Calu3 (cell line): ENCODE results near the gene MEOX2. TPM values are rescaled to one million over a fixed set of nuclear protein-coding genes. Genes with fewer than 3 reads are reported as not detected.
A peak's percentile ranks its signal among the peaks of the same experiment; 100 is the strongest.

Source experiments
- BruUV-seq: library from RNA; stranded (reverse); fragments of 400-500 nt; replicated peaks from 2 replicates; lab custom pipeline; 2021; lab: Mats Ljungman, UMichigan
- CTCF ChIA-PET: fragments of 300-600 bp; sonication (Branson Sonifier 250); formaldehyde crosslinking; loops from one replicate; lab custom pipeline; 2022; ENCODE audit warnings: antibody characterized with exemption; lab: Charles Lee
- DNase-seq: peaks from one replicate; pipeline ENCODE4 v3.0.0; 2022
- H3K27ac Mint-ChIP-seq: one replicate; pipeline ENCODE4 v1.8.0; 2022; ENCODE audit warnings: mixed read lengths; ENCODE audit not compliant: unreplicated experiment
- H3K27me3 Mint-ChIP-seq: one replicate; pipeline ENCODE4 v1.8.0; 2022; ENCODE audit warnings: mixed read lengths; ENCODE audit not compliant: unreplicated experiment
- H3K36me3 Mint-ChIP-seq: one replicate; pipeline ENCODE4 v1.8.0; 2022; ENCODE audit warnings: mild to moderate bottlenecking, moderate library complexity, mixed read lengths; ENCODE audit not compliant: insufficient read depth, unreplicated experiment
- H3K4me1 Mint-ChIP-seq: one replicate; pipeline ENCODE4 v1.8.0; 2022; ENCODE audit warnings: mild to moderate bottlenecking, low read depth, mixed read lengths; ENCODE audit not compliant: unreplicated experiment
- H3K4me3 Mint-ChIP-seq: one replicate; pipeline ENCODE4 v1.8.0; 2022; ENCODE audit warnings: mild to moderate bottlenecking, low read depth, moderate library complexity, mixed read lengths; ENCODE audit not compliant: unreplicated experiment
- H3K9me3 Mint-ChIP-seq: one replicate; pipeline ENCODE4 v1.8.0; 2022; ENCODE audit warnings: low read depth, mixed read lengths; ENCODE audit not compliant: unreplicated experiment
- CTCF ChIP-seq: fragments of 200-600 bp; IDR thresholded peaks from one replicate; pipeline ENCODE4 v1.8.0; 2022; ENCODE audit warnings: antibody characterized with exemption; ENCODE audit not compliant: unreplicated experiment
- intact Hi-C: fragments of 100-400 bp; cut with micrococcal nuclease; formaldehyde crosslinking; loops from one replicate; pipeline ENCODE4 v1.10.0; 2022; ENCODE audit not compliant: unreplicated experiment
- total RNA-seq: library from RNA; stranded (reverse); gene quantifications from 2 replicates; pipeline ENCODE4 v1.2.3, GENCODE V29; 2022

Gene MEOX2
- total RNA-seq, 1 experiment from 2014 or later: 12.6 TPM

GRCh38 chr7:15720849-15721471, 34.5 kb upstream of the MEOX2 start:
- intact Hi-C loops: loop anchor here (1.0 to 10.0 kb wide), 6 partner anchors 159 to 1006 kb away; partner anchors contain the start of gene AGMO
- Mint-ChIP-seq H3K27me3 (no peaks in the 10 kb centered on the region), H3K4me1 (peaks cover 22% of the 10 kb centered on the region), H3K36me3 (no peaks in the 10 kb centered on the region), H3K4me3 (no peak overlapping the region), H3K27ac (no peak overlapping the region), H3K9me3 (no peaks in the 10 kb centered on the region)
- no TSS peak for BruUV-seq
- CTCF ChIA-PET: interaction anchor here (0.6 to 1.4 kb wide), 18 partner anchors 9 to 1003 kb away, joined by 3 to 8 read pairs (median 4); partner anchors contain the start of genes AGMO and MEOX2
- TF ChIP-seq CTCF: peak; percentile 85
- DNase-seq: peak; percentile 62

- H3K9me3 Mint-ChIP-seq: no peaks in the 10 kb centered on the region
- H3K36me3 Mint-ChIP-seq: no peaks in the 10 kb centered on the region
- TF ChIP-seq CTCF: no peak
- no peak overlapping the region for H3K4me3 Mint-ChIP-seq
- no peak for DNase-seq
- no peaks in the 10 kb centered on the region for H3K27me3 Mint-ChIP-seq
- H3K27ac Mint-ChIP-seq: no peak overlapping the region
- intact Hi-C loops: no loop called here
- CTCF ChIA-PET: no interaction called here
- H3K4me1 Mint-ChIP-seq: peaks cover 6% of the 10 kb centered on the region
- BruUV-seq: no TSS peak
Measured at GRCh38 chr7:15719311-15719710, 32.8 kb upstream of the MEOX2 start.

- H3K36me3 Mint-ChIP-seq: no peaks in the 10 kb centered on the region
- TF ChIP-seq CTCF: no peak
- no peaks in the 10 kb centered on the region for H3K4me1 Mint-ChIP-seq
- CTCF ChIA-PET: interaction anchor here (0.7 kb wide), 1 partner anchor 170 kb away, joined by 3 read pairs; no protein-coding TSS in a partner anchor
- H3K9me3 Mint-ChIP-seq: no peaks in the 10 kb centered on the region
- no peak overlapping the region for H3K4me3 Mint-ChIP-seq
- intact Hi-C loops: no loop called here
- H3K27ac Mint-ChIP-seq: no peak overlapping the region
- no TSS peak for BruUV-seq
- H3K27me3 Mint-ChIP-seq: no peaks in the 10 kb centered on the region
- no peak for DNase-seq
Measured at GRCh38 chr7:15715435-15715834, 29.0 kb upstream of the MEOX2 start.

- BruUV-seq: no TSS peak
- peaks cover 8% of the 10 kb centered on the region for H3K4me1 Mint-ChIP-seq
- no peak overlapping the region for H3K27ac Mint-ChIP-seq
- no peaks in the 10 kb centered on the region for H3K36me3 Mint-ChIP-seq
- no peak for TF ChIP-seq CTCF
- CTCF ChIA-PET: no interaction called here
- no peaks in the 10 kb centered on the region for H3K9me3 Mint-ChIP-seq
- no peaks in the 10 kb centered on the region for H3K27me3 Mint-ChIP-seq
- intact Hi-C loops: no loop called here
- no peak for DNase-seq
- no peak overlapping the region for H3K4me3 Mint-ChIP-seq
Measured at GRCh38 chr7:15709978-15710377, 23.5 kb upstream of the MEOX2 start.
